Right lung (tissue), 5 donors: Measurements from ENCODE around the gene RBM38. TPM values are rescaled to one million over a fixed set of nuclear protein-coding genes. Genes with fewer than 3 reads are reported as not detected.

Experiments used
- DNase-seq, 2 donors: peaks; one replicate each; pipeline ENCODE4 v3.0.0-alpha.2; 2013
- polyA plus RNA-seq, 5 donors: library from polyadenylated mRNA; unstranded; fragments of 120-200 nt; gene quantifications; one replicate each; pipeline versions ENCODE4 v1.2.1 to v1.2.3, GENCODE V29; 2013; ENCODE audit warnings: inconsistent platforms in 1 of 5, low replicate concordance in 1 of 5; ENCODE audit not compliant: insufficient read length in 5 of 5, insufficient read depth in 1 of 5

RBM38 gene
- polyA plus RNA-seq, 5 donors: 16.8 to 33.5 (median 21.3) TPM

GRCh38 chr20:57372581-57373350 is 18.4 kb upstream of the RBM38 start:
- no peak for DNase-seq

DNA sequence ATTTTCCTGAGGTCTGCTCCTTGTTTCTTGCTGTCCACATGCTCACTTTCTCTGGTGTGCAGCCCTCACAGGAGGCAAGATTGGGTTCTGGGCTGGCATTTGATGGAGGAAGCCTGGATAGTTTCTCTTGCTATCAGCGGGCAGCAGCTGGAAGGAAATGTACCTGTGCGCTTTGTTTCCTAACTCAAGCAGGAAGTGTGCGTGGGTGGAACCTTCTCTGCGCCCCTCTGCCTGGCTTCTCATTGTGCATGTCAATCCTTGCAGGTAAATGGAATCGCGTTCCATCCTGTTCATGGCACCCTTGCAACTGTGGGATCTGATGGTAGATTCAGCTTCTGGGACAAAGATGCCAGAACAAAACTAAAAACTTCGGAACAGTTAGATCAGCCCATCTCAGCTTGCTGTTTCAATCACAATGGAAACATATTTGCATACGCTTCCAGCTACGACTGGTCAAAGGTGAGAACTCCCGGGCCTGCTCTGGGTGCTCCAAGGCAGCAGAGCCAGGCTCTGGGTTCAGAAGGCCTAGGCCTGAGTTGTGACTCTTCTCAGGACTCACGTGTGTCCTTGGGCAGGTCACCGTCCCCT is 16.8 kb upstream of the RBM38 start:
- no peak for DNase-seq

- DNase-seq: no peak
Measured at GRCh38 chr20:57374931-57375651, 16.1 kb upstream of the RBM38 start.

GRCh38 chr20:57375652-57376230 is 15.5 kb upstream of the RBM38 start:
- no peak for DNase-seq

- no peak for DNase-seq
Measured at GRCh38 chr20:57377350-57377749, 13.8 kb upstream of the RBM38 start.

DNA sequence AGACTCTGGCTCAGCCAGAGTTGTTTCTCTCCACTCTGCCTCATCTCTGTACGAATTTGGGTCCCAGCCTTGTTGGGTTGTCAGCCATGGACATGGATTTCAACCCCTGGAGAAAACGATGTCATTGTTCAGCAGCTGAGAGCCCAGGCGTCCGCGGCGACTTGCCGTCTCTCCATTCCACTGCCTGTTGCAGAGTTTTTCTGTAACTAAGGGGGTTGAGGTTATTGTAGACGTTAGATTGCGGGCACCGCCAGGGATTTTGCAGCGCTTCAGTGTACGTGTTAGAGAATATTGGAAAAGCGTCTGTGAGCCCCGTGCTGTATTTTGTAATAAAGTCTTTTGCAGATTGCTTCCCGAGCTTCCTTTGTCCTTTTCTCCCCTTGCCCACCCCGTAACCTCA is 13.1 kb upstream of the RBM38 start:
- DNase-seq: no peak

- no peak for DNase-seq
Measured at GRCh38 chr20:57378646-57379262, 12.4 kb upstream of the RBM38 start.

GRCh38 chr20:57379263-57379647 is 11.9 kb upstream of the RBM38 start:
- no peak for DNase-seq

DNA sequence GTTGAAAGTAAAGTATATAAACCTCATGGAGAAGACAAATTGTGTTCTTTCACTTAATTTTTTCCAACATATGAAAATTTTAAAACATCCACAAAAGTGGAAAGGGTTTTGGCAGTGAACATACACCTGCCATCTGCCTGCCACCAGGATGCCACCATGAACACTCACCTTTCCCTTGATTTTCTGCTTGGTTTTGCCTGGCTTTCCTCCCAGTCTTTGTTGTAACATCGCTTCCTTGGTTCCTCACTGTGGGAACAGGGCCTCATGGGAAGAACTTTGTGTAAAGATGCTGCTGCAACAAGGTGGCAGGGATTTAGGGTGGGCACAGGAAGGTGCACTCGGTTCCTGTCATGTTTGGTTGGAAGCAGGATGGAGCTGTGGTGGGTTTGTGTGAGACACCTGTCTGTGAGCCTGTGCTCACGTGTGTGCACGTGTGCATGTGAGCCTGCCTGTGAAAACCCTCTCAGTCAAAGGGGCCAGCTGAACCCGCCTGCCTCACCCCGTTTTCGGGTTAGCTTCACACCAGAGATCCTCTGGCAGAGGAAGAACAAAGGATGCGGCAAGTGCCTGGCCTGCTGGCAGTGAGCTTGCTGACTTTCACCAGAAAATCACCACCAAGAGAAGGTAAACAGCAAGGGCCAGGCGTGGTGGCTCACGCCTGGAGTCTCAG is 11.0 kb upstream of the RBM38 start:
- DNase-seq: no peak

- peak; percentile 55 to 70 for DNase-seq
Measured at GRCh38 chr20:57381596-57382503, 9.3 kb upstream of the RBM38 start.

DNA sequence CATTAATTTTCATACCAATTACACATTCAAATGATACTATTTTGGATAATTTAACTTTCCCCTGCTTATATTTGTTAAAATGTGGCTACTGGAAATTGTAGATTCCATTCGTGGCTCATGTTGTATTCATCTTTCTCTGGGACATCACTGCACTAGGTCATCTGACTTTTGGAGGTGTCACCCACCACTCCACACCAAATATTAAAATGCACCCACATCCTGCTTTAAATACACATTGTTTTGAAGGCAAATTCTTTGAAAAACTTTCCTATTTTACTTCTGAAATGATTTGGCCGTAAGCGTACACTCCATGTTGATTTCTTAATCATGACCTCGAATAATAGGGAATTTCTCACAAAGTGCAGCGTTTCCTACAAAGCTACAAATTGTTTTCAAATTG is 8.7 kb upstream of the RBM38 start:
- no peak for DNase-seq

DNA sequence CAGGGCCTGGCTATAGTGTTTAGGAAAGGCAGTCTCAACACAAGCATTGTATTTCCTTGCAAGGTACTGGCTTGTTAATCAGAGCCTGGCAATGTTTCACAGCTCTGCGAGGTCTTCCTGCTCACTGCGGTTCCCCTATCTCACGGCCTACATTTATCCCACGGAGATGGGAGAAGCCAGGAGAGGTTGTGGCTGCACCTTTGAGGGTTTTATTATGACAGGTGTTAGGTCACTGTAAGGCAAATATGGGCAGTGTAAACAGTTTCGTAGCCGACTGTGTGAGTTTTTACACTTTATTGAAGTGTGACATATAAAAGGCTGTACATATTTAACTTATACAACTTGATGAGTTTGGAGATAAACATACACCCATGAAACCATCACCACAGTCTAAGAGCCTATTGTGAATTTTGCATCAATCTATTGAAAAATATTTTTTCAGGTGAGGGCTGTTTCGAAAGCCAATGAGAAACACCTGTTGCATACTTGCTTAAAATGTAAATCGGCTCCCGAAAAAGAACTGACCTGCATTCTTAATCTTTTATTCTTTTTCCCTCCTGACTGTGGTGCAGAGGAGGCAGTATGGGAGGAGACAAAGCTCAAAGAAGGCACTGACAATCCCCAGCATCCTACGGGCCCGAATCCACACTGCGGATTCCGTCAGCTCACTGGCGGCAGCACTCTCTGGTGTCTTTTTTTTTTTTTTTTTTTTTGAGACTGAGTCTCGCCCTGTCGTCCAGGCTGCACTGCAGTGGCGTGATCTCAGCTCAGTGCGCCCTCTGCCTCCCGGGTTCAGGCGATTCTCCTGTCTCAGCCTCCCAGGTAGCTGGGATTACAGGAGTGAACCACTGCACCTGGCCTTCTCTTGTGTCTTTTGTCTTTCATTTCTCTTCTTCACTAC is 7.5 kb upstream of the RBM38 start:
- DNase-seq: no peak

DNA sequence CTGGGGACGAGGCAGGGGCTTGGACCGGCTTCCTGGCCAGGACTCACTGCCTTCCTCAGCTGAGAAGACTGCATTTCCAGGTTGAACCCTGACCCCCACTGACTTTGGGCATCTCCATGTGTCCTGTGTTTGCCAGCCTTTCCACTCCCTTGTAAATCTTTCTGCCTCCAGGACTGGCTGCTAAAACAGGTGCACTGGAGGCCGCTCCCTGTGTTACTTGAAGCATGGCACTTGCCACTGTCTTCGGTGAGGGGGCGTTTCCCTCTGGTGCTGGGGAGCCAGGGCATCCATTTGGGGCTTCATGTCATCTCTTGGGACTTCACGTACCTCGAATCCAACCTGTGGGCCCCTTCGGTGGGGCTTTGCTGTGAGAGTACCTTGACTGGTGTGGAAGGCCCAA is 6.7 kb upstream of the RBM38 start:
- DNase-seq: no peak

GRCh38 chr20:57384953-57385761 is 6.0 kb upstream of the RBM38 start:
- DNase-seq: no peak

DNA sequence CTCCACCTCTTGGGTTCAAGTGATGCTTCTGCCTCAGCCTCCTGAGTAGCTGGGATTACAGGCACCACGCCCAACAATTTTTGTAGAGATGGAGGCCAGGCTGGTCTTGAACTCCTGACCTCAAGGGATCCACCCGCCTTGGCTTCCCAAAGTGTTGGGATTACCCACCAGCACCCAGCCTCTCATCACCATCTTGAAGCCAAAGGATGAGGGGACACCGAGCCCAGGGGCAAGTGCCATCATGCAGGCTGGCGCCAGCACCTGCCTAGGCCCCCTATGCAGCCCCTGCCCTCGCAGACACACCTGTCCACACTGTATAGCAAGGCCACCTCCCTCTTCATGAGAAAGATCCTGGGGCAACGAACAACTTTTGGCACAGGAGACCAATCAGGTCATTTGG is 5.3 kb upstream of the RBM38 start:
- no peak for DNase-seq

DNA sequence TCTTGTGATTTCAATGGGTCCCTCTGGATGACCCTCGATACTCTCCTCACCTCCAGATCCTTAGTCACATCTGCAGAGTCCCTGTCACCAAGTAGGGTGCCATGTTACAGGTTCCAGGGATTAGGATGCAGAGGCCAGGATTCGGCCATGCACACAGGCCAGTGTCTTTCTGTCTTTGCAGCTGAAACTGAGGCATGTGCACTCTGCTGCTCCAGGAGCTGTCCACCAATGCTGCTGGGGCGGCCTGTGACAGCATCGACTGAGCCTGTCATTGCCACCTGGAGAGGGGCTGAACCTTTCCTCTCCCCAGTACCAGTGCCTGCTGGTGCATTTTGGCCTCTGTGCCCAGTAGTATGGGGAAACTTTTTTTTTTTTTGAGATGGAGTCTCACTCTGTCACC is 4.4 kb upstream of the RBM38 start:
- DNase-seq: no peak

DNA sequence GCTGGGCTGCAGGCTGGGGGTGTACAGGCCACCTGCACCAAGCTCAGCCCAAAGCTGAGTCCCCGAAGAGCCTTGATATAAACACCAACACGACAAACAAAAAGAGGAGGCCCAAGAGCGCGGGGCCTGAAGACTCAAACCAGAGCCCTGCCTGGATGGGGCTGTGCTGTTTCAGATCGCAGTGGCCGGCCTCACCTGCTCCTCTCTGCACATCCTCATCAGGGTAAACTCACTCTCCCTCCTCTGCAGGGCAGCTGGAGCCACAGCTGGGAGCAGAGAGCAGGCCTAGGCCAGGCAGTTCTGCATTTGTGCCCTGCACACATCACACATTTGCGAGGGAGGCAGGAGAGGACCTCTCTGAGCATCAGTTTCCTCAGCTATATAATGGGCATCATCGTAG is 3.7 kb upstream of the RBM38 start:
- DNase-seq: no peak

DNA sequence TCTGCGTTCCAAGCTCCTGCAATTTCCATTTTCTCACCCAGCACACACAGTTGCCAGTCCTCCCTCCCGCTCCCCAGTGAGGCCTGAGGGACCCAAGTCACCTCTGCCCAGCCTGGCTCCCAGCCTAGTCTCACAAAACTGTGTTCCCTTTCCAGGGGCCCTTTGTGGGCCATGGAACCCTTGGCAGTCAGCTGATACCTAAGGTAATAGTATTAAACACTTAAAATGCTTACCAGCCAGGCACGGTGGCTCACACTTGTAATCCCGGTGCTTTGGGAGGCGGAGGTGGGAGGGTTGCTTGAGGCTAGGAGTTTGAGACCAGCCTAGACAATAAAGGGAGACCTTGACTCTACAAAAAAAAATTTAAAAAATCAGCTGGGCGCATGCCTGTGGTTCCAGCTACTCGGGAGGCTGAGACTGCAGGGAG is 3.2 kb upstream of the RBM38 start:
- DNase-seq: no peak
